Rectal smooth muscle tissue (tissue), 1 donor: ENCODE data around the gene MED10.
"Not testable (repeated sequence)": the region's sequence is repeated elsewhere in the genome, so short reads cannot be mapped to it uniquely, and the experiment has no call there.

ENCODE experiments used
- H3K27ac ChIP-seq: one replicate; pipeline ENCODE4 v1.7.0; 2013; ENCODE audit warnings: low read depth, low read length, inconsistent platforms
- H3K27me3 ChIP-seq: one replicate; pipeline ENCODE4 v1.7.0; 2013; ENCODE audit warnings: low read length; ENCODE audit not compliant: control insufficient read depth, insufficient read depth
- H3K36me3 ChIP-seq: one replicate; pipeline ENCODE4 v1.7.0; 2013; ENCODE audit warnings: low read length; ENCODE audit not compliant: control insufficient read depth, insufficient read depth
- H3K4me1 ChIP-seq: one replicate; pipeline ENCODE4 v1.7.0; 2013; ENCODE audit warnings: low read length; ENCODE audit not compliant: control insufficient read depth, insufficient read depth
- H3K4me3 ChIP-seq: one replicate; pipeline ENCODE4 v1.7.0; 2013; ENCODE audit warnings: low read length
- H3K9ac ChIP-seq: one replicate; pipeline ENCODE4 v1.7.0; 2013; ENCODE audit warnings: low read length

The MED10 gene

GRCh38 chr5:6365142-6365976, 13.0 kb downstream of the MED10 start:
- Histone ChIP-seq H3K4me3 (no peak overlapping the region), H3K27ac (no peak overlapping the region), H3K27me3 (no peaks in the 10 kb centered on the region), H3K4me1 (no peaks in the 10 kb centered on the region), H3K36me3 (peaks cover 17% of the 10 kb centered on the region), H3K9ac (no peak overlapping the region)

GRCh38 chr5:6363454-6364011, 14.8 kb downstream of the MED10 start:
- not testable (repeated sequence) for H3K27ac ChIP-seq, H3K36me3 ChIP-seq, H3K9ac ChIP-seq, H3K4me1 ChIP-seq, H3K4me3 ChIP-seq, H3K27me3 ChIP-seq

GRCh38 chr5:6362846-6363245, 15.5 kb downstream of the MED10 start:
- H3K4me1 ChIP-seq, result no peaks in the 10 kb centered on the region
- peaks cover 6% of the 10 kb centered on the region for H3K36me3 ChIP-seq
- no peak overlapping the region for H3K4me3 ChIP-seq
- H3K27me3 ChIP-seq, result no peaks in the 10 kb centered on the region
- no peak overlapping the region for H3K27ac ChIP-seq
- H3K9ac ChIP-seq, result no peak overlapping the region

- H3K36me3 ChIP-seq, result peaks cover 3% of the 10 kb centered on the region
- no peak overlapping the region for H3K27ac ChIP-seq
- H3K4me3 ChIP-seq, result no peak overlapping the region
- H3K9ac ChIP-seq, result no peak overlapping the region
- no peaks in the 10 kb centered on the region for H3K4me1 ChIP-seq
- no peaks in the 10 kb centered on the region for H3K27me3 ChIP-seq
Observed at GRCh38 chr5:6361101-6361500, 17.2 kb downstream of the MED10 start.

DNA sequence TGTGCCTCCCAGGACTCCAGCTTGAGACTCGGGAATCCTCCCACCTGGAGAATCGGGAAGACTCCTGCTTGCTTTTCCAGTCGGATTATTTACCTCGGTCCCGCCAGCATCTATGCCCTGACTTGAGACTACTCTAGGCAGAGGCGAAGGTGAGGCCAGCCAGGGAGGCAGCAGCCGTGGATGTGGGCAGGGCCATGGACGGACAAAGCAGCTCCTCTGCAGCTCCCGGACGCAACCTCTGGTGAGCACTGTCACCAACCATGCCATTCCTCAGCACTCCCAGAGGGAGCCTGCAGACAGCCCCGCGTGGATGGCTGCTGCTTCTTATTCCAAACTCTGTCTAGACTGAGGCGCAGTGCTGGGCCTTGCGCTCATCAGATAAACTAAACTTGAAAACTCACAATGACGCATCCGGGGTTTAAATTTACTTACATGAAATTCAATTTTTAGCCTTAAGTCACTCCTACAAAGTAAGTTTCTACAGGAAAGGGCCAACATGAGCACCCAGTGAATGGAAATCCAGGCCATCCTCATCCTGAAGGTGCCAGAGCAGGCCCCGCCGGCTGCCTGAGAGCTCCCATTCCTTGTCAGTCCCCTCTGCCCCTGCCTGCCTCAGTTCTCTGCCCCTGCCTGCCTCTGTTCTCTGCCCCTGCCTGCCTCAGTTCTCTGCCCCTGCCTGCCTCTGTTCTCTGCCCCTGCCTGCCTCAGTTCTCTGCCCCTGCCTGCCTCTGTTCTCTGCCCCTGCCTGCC, 17.8 kb downstream of the MED10 start:
- no peak overlapping the region for H3K27ac ChIP-seq
- no peaks in the 10 kb centered on the region for H3K27me3 ChIP-seq
- no peak overlapping the region for H3K4me3 ChIP-seq
- no peaks in the 10 kb centered on the region for H3K36me3 ChIP-seq
- no peaks in the 10 kb centered on the region for H3K4me1 ChIP-seq
- H3K9ac ChIP-seq, result no peak overlapping the region

DNA sequence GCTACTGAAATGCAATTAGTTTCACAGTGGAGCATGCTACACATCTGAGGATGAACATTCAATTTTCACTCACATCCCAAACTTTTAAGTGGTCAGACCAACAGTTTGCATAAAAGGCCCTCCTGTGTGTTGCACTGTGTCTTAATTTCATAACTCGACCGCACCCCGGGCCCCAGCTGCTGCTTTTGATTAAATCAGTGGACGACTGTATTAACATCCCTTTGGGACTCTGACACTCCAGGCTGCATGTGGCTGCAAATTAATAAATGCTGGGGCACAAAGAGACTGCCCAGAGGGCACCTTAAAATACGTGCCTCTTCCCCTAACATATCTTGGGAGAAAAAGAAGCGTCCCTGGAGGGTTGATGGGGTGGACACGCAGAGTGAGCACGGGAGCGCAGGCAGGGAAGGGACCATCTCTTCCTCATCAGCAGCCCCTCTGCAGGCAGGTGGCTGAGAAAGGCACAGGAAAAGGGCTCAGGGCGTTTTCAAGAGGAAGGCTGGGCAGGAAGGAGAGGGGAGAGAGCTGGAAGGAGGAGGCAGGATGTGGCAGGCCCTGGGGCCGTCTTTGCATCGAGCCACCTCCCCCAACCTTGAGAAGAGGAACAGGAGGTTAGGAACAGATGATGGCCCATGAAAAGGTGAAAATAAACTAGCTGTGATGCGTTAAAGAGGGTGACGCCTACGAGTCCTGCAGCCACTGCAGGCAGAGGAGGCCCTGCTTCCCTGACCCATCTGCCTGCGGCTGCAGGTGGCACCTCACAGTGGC, 18.6 kb downstream of the MED10 start:
- no peaks in the 10 kb centered on the region for H3K36me3 ChIP-seq
- H3K27ac ChIP-seq, result no peak overlapping the region
- no peak overlapping the region for H3K9ac ChIP-seq
- no peaks in the 10 kb centered on the region for H3K27me3 ChIP-seq
- H3K4me3 ChIP-seq, result no peak overlapping the region
- no peaks in the 10 kb centered on the region for H3K4me1 ChIP-seq

DNA sequence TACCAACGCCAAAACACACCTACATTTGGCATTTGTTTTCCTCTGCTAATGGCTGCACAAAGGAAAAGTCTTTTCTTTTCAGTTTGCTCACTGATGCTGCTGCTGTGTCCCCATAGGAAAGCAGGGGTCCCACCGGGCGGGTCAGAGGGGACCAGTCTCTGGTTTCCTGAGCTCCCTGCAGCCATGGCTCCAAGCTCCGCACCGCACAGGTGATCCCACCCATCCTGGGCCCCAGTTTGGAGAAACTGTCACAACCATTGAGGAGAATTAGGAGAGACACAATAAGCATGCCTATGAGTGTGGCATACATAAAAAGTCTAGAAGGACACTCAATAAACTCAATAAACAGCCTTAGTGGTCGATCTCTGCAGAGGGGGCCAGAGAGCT, 19.9 kb downstream of the MED10 start:
- H3K36me3 ChIP-seq, result no peaks in the 10 kb centered on the region
- H3K27ac ChIP-seq, result no peak overlapping the region
- no peaks in the 10 kb centered on the region for H3K4me1 ChIP-seq
- H3K4me3 ChIP-seq, result no peak overlapping the region
- H3K9ac ChIP-seq, result no peak overlapping the region
- H3K27me3 ChIP-seq, result no peaks in the 10 kb centered on the region

- H3K27ac ChIP-seq, H3K4me1 ChIP-seq, H3K4me3 ChIP-seq, H3K36me3 ChIP-seq, H3K9ac ChIP-seq, H3K27me3 ChIP-seq: not testable (repeated sequence)
Observed at GRCh38 chr5:6357817-6358433, 20.4 kb downstream of the MED10 start.

- Histone ChIP-seq H3K4me1 (no peaks in the 10 kb centered on the region), H3K27ac (no peak overlapping the region), H3K27me3 (no peaks in the 10 kb centered on the region), H3K4me3 (no peak overlapping the region), H3K36me3 (no peaks in the 10 kb centered on the region), H3K9ac (no peak overlapping the region)
Observed at GRCh38 chr5:6356578-6357164, 21.7 kb downstream of the MED10 start.

- Histone ChIP-seq H3K9ac (no peak overlapping the region), H3K4me3 (no peak overlapping the region), H3K27me3 (no peaks in the 10 kb centered on the region)
Observed at GRCh38 chr5:6355294-6355693, 23.1 kb downstream of the MED10 start.

DNA sequence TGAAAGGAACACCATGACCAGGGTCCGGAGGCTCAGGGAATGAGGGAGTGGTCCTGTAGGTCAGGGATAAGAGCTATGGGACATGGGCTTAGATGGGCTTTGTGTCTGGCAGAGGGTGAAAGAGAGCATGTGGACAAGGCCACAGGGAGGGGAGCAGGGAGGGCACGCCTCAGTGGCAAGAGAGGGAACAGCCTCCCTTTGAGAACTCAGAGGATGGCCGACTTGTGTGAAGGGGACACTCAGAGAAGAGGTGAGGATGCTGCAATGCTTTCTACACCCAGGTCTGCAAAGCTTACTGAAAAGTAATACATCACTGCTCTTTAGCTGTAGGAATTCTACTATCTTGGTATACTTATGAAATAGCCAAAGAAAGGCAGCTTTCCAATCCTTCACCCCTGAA, 23.5 kb downstream of the MED10 start:
- Histone ChIP-seq H3K4me1 (no peaks in the 10 kb centered on the region), H3K36me3 (no peaks in the 10 kb centered on the region), H3K4me3 (no peak overlapping the region), H3K27me3 (no peaks in the 10 kb centered on the region), H3K27ac (no peak overlapping the region), H3K9ac (no peak overlapping the region)

More at GRCh38 chr5:6355294-6355693, 23.1 kb downstream of the MED10 start:
- Histone ChIP-seq H3K4me1 (no peaks in the 10 kb centered on the region), H3K36me3 (no peaks in the 10 kb centered on the region), H3K27ac (no peak overlapping the region)
